ENCODE results near the gene TNK2. TPM values are rescaled to one million over a fixed set of nuclear protein-coding genes. Genes with fewer than 3 reads are reported as not detected.
"Not testable (repeated sequence)": the region's sequence is repeated elsewhere in the genome, so short reads cannot be mapped to it uniquely, and the experiment has no call there.

TNK2 gene
- total RNA-seq, 1 experiment from 2014 or later = 18.2 TPM

GRCh38 chr3:195952590-195952989 is 44.2 kb upstream of the TNK2 start:
- BruUV-seq (replicated peaks); H3K27ac ChIP-seq (ENCODE audit: low read depth, low read length, poor library complexity, severe bottlenecking); H3K4me1 ChIP-seq (ENCODE audit: insufficient read depth, low read length, poor library complexity, severe bottlenecking); H3K36me3 ChIP-seq (ENCODE audit: insufficient read depth, low read length, poor library complexity, severe bottlenecking); intact Hi-C loops (cut with micrococcal nuclease; ENCODE audit: unreplicated experiment); CTCF ChIA-PET; H3K27me3 ChIP-seq (replicated peaks; ENCODE audit: insufficient read depth, low read depth, low read length, poor library complexity); DNase-seq (ENCODE audit: low spot score); H3K4me3 ChIP-seq (ENCODE audit: low read depth, low read length, poor library complexity, severe bottlenecking); H3K9me3 ChIP-seq (ENCODE audit: low read depth, low read length, poor library complexity, severe bottlenecking); POLR2A ChIA-PET (ENCODE audit: low non-redundant PET): not testable (repeated sequence)

DNA sequence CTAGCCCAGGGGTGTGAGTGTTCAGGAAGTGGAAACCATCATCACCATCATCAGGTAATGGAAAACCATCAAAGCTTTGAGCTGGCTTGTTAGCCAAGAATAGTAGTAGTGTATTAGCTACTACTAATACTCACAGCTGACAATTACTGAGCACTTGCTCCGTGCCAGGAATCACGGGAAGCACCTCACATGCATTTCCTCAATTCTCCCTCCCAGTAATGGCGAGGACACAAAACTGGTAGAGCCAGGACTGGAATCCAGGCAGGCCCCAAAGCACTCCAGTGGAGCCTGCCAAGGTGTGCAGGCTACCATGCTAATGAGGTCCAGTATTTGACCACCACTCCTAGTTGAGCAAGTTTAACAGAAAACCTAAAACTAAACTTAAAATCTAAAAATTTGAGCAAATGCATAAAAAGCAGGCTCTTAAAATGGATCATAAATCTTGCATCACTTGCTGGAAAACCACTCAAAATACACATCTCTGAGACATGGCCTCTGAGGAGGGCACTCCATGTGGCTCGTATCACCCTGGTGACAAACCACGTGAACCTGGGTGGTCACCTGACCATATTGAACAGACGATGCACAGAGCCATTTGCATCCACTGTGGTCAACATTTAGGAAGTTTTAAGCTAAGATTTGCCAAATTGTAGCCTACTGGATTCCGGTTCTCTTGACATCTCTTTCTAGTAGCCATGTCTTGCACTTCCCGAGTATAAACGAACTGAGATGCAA is 43.3 kb upstream of the TNK2 start:
- H3K36me3 ChIP-seq (ENCODE audit: insufficient read depth, low read length, poor library complexity, severe bottlenecking); intact Hi-C loops (cut with micrococcal nuclease; ENCODE audit: unreplicated experiment); BruUV-seq (replicated peaks); CTCF ChIA-PET; DNase-seq (ENCODE audit: low spot score); H3K9me3 ChIP-seq (ENCODE audit: low read depth, low read length, poor library complexity, severe bottlenecking); H3K27me3 ChIP-seq (replicated peaks; ENCODE audit: insufficient read depth, low read depth, low read length, poor library complexity); H3K4me3 ChIP-seq (ENCODE audit: low read depth, low read length, poor library complexity, severe bottlenecking); H3K4me1 ChIP-seq (ENCODE audit: insufficient read depth, low read length, poor library complexity, severe bottlenecking); POLR2A ChIA-PET (ENCODE audit: low non-redundant PET); H3K27ac ChIP-seq (ENCODE audit: low read depth, low read length, poor library complexity, severe bottlenecking): not testable (repeated sequence)

DNA sequence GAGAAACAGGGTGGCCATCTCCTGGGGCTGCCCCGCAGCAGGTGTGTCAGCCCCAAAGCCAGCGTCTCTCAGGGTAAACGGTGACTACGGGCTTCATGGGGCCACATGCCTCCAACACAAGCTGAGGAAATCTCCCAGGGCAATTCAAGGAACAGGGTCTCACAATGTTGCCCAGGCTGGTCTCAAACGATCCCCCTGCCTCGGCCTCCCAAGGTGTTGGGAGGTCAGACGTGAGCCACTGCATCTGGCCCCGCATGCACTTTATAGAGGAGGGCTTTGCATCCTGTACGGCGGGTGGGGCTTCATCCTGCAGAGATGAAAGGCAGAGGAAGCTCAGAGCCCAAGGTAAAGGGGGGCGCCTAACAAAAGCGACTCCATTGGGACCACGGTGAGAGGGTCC is 42.4 kb upstream of the TNK2 start:
- H3K9me3 ChIP-seq (ENCODE audit: low read depth, low read length, poor library complexity, severe bottlenecking); H3K27ac ChIP-seq (ENCODE audit: low read depth, low read length, poor library complexity, severe bottlenecking); H3K4me1 ChIP-seq (ENCODE audit: insufficient read depth, low read length, poor library complexity, severe bottlenecking); H3K27me3 ChIP-seq (replicated peaks; ENCODE audit: insufficient read depth, low read depth, low read length, poor library complexity); DNase-seq (ENCODE audit: low spot score); BruUV-seq (replicated peaks); H3K36me3 ChIP-seq (ENCODE audit: insufficient read depth, low read length, poor library complexity, severe bottlenecking); CTCF ChIA-PET; POLR2A ChIA-PET (ENCODE audit: low non-redundant PET); H3K4me3 ChIP-seq (ENCODE audit: low read depth, low read length, poor library complexity, severe bottlenecking); intact Hi-C loops (cut with micrococcal nuclease; ENCODE audit: unreplicated experiment): not testable (repeated sequence)

- H3K9me3 ChIP-seq (ENCODE audit: low read depth, low read length, poor library complexity, severe bottlenecking); H3K27ac ChIP-seq (ENCODE audit: low read depth, low read length, poor library complexity, severe bottlenecking); H3K27me3 ChIP-seq (replicated peaks; ENCODE audit: insufficient read depth, low read depth, low read length, poor library complexity); DNase-seq (ENCODE audit: low spot score); H3K4me3 ChIP-seq (ENCODE audit: low read depth, low read length, poor library complexity, severe bottlenecking); H3K4me1 ChIP-seq (ENCODE audit: insufficient read depth, low read length, poor library complexity, severe bottlenecking); H3K36me3 ChIP-seq (ENCODE audit: insufficient read depth, low read length, poor library complexity, severe bottlenecking); CTCF ChIA-PET; POLR2A ChIA-PET (ENCODE audit: low non-redundant PET); intact Hi-C loops (cut with micrococcal nuclease; ENCODE audit: unreplicated experiment); BruUV-seq (replicated peaks): not testable (repeated sequence)
Observed at GRCh38 chr3:195950164-195950563, 41.8 kb upstream of the TNK2 start.

DNA sequence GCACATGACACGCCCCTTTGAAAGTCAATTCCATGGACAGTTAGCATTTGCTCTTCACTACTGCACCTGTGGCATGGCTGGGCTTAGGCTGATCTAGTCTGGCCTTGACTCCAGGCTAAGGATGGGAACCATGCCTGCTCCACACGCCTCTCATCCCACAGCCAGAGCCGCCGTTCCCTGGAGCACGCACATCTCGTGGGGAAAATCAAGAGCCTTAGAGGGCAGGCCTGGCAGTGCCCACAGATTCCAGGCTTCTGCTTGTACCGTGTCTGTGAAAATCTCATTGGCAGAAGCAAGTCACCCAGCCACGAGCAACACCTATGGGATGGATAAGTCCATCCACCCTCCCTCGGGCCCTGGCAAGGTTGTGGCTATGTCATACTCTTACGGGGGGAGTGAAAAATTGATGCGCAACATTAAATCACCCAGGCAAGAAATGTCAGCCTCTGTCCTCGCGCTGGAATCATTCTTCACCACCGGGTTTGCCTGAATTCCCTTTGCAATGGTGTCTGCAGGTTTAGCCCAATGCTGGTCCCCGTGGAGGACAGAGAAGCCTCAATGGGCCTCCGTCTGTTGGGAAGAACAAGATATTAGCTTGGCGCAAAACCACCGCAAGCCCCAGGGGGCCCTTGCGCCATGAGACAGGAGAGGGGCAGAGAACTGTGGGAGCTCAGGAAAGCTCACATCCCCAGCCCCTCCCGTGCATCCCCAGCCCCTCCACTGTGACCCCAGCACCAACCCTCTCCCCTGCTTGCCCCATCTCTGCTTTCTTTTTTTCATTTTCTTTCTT is 38.8 kb upstream of the TNK2 start:
- CTCF ChIA-PET; BruUV-seq (replicated peaks); H3K27me3 ChIP-seq (replicated peaks; ENCODE audit: insufficient read depth, low read depth, low read length, poor library complexity); H3K27ac ChIP-seq (ENCODE audit: low read depth, low read length, poor library complexity, severe bottlenecking); intact Hi-C loops (cut with micrococcal nuclease; ENCODE audit: unreplicated experiment); H3K9me3 ChIP-seq (ENCODE audit: low read depth, low read length, poor library complexity, severe bottlenecking); DNase-seq (ENCODE audit: low spot score); H3K4me3 ChIP-seq (ENCODE audit: low read depth, low read length, poor library complexity, severe bottlenecking); POLR2A ChIA-PET (ENCODE audit: low non-redundant PET); H3K36me3 ChIP-seq (ENCODE audit: insufficient read depth, low read length, poor library complexity, severe bottlenecking); H3K4me1 ChIP-seq (ENCODE audit: insufficient read depth, low read length, poor library complexity, severe bottlenecking): not testable (repeated sequence)

- intact Hi-C loops (cut with micrococcal nuclease; ENCODE audit: unreplicated experiment); POLR2A ChIA-PET (ENCODE audit: low non-redundant PET); H3K4me1 ChIP-seq (ENCODE audit: insufficient read depth, low read length, poor library complexity, severe bottlenecking); H3K9me3 ChIP-seq (ENCODE audit: low read depth, low read length, poor library complexity, severe bottlenecking); H3K27ac ChIP-seq (ENCODE audit: low read depth, low read length, poor library complexity, severe bottlenecking); DNase-seq (ENCODE audit: low spot score); CTCF ChIA-PET; H3K4me3 ChIP-seq (ENCODE audit: low read depth, low read length, poor library complexity, severe bottlenecking); H3K27me3 ChIP-seq (replicated peaks; ENCODE audit: insufficient read depth, low read depth, low read length, poor library complexity); BruUV-seq (replicated peaks); H3K36me3 ChIP-seq (ENCODE audit: insufficient read depth, low read length, poor library complexity, severe bottlenecking): not testable (repeated sequence)
Observed at GRCh38 chr3:195941265-195941815, 33.0 kb upstream of the TNK2 start.

DNA sequence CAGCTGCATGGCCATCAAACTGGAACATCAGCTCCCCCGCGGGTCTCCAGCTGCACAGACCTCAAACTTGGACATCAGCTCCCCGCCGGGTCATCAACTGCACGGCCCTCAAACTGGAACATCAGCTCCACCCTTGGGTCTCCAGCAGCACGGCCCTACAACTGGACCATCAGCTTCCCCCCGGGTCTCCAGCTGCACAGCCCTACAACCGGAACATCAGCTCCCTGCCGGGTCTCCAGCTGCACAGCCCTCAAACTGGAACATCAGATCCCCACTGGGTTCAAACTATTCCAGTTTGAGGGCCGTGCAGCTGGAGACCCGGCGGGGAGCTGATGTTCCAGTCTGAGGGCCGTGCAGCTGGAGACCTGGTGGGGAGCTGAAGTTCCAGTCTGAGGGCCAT is 32.5 kb upstream of the TNK2 start:
- H3K27ac ChIP-seq (ENCODE audit: low read depth, low read length, poor library complexity, severe bottlenecking); POLR2A ChIA-PET (ENCODE audit: low non-redundant PET); H3K9me3 ChIP-seq (ENCODE audit: low read depth, low read length, poor library complexity, severe bottlenecking); intact Hi-C loops (cut with micrococcal nuclease; ENCODE audit: unreplicated experiment); H3K4me1 ChIP-seq (ENCODE audit: insufficient read depth, low read length, poor library complexity, severe bottlenecking); H3K27me3 ChIP-seq (replicated peaks; ENCODE audit: insufficient read depth, low read depth, low read length, poor library complexity); H3K36me3 ChIP-seq (ENCODE audit: insufficient read depth, low read length, poor library complexity, severe bottlenecking); BruUV-seq (replicated peaks); DNase-seq (ENCODE audit: low spot score); H3K4me3 ChIP-seq (ENCODE audit: low read depth, low read length, poor library complexity, severe bottlenecking); CTCF ChIA-PET: not testable (repeated sequence)

Measured in A673 (cell line).